Measurements from ENCODE around the gene SRPX.

GRCh38 chrX:38181357-38181756 is 39.3 kb downstream of the SRPX start:
- no peak for TF ChIP-seq POLR2A (IDR thresholded peaks at IDR 0.05; ENCODE audit: extremely low read depth, insufficient read length)
- no peak for TF ChIP-seq CTCF (IDR thresholded peaks at IDR 0.05; ENCODE audit: low read depth, low read length)

All from NB4 (cell line).